ENCODE measurements around the gene LYPLAL1.

Gene LYPLAL1

GRCh38 chr1:219152751-219153150 lies 20.9 kb upstream of the LYPLAL1 start:
- peaks cover 24% of the 10 kb centered on the region for H3K4me1 Mint-ChIP-seq
- H3K4me3 Mint-ChIP-seq: no peak overlapping the region
- H3K9me3 Mint-ChIP-seq: no peaks in the 10 kb centered on the region
- H3K36me3 Mint-ChIP-seq (ENCODE audit: low read depth): no peaks in the 10 kb centered on the region
- TF ChIP-seq CTCF (IDR thresholded peaks at IDR 0.05; ENCODE audit: unreplicated experiment in 3 of 3): no peak
- no peak overlapping the region for H3K27ac Mint-ChIP-seq
- no peaks in the 10 kb centered on the region for H3K27me3 Mint-ChIP-seq (ENCODE audit: low read depth)

- Mint-ChIP-seq H3K27me3 (ENCODE audit: low read depth) (no peaks in the 10 kb centered on the region), H3K27ac (no peak overlapping the region), H3K36me3 (ENCODE audit: low read depth) (no peaks in the 10 kb centered on the region), H3K4me1 (peaks cover 24% of the 10 kb centered on the region), H3K4me3 (no peak overlapping the region), H3K9me3 (no peaks in the 10 kb centered on the region)
- TF ChIP-seq CTCF (IDR thresholded peaks at IDR 0.05; ENCODE audit: unreplicated experiment in 3 of 3): no peak
These were observed 20.0 kb upstream of the LYPLAL1 start for GRCh38 chr1:219153723-219154122.

- Mint-ChIP-seq H3K4me3 (no peak overlapping the region), H3K4me1 (peaks cover 12% of the 10 kb centered on the region), H3K27me3 (ENCODE audit: low read depth) (no peaks in the 10 kb centered on the region), H3K9me3 (no peaks in the 10 kb centered on the region), H3K36me3 (ENCODE audit: low read depth) (no peaks in the 10 kb centered on the region), H3K27ac (no peak overlapping the region)
- TF ChIP-seq CTCF (IDR thresholded peaks at IDR 0.05; ENCODE audit: unreplicated experiment in 3 of 3): no peak
These were observed 18.5 kb upstream of the LYPLAL1 start for GRCh38 chr1:219155135-219155534.

DNA sequence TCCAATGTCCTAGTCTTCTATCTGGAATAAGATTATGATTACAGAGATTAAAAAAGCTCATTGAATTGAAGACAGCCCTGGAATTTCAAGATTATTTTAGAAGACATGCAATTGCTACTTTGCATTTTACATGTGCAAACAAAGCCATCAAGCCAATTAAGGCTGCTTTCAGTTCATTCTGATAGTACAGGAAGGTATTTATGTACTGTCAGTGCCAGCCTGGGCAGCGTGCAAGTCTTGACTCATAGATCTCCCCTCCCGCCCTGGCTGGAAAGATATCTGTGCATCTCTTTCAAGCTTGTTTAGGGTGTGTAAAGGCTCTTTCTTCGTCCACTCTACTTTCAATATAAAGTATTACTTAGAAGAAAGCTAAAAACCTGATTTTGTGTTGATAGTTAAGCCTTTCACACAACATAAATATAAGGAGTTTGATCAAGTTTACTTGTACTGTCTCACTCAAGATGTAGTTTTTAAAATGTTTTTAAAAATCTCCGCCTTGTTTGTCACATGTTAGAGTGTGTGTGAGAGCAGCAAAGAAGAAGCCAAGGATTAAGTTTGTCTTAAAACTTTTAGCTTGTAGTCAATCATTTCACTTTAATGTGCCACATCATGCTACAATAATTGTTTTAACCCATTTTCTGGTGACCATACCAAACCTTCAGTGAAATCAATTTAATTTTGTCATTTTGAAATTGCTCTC lies 13.6 kb upstream of the LYPLAL1 start:
- Mint-ChIP-seq H3K9me3 (no peaks in the 10 kb centered on the region), H3K4me3 (no peak overlapping the region), H3K27ac (no peak overlapping the region), H3K36me3 (ENCODE audit: low read depth) (no peaks in the 10 kb centered on the region), H3K4me1 (peaks cover 9% of the 10 kb centered on the region), H3K27me3 (ENCODE audit: low read depth) (no peaks in the 10 kb centered on the region)
- TF ChIP-seq CTCF (IDR thresholded peaks at IDR 0.05; ENCODE audit: unreplicated experiment in 3 of 3): no peak

- peaks cover 9% of the 10 kb centered on the region for H3K4me1 Mint-ChIP-seq
- H3K4me3 Mint-ChIP-seq: no peak overlapping the region
- no peaks in the 10 kb centered on the region for H3K36me3 Mint-ChIP-seq (ENCODE audit: low read depth)
- H3K9me3 Mint-ChIP-seq: no peaks in the 10 kb centered on the region
- TF ChIP-seq CTCF (IDR thresholded peaks at IDR 0.05; ENCODE audit: unreplicated experiment in 3 of 3): no peak
- no peak overlapping the region for H3K27ac Mint-ChIP-seq
- H3K27me3 Mint-ChIP-seq (ENCODE audit: low read depth): no peaks in the 10 kb centered on the region
These were observed 12.7 kb upstream of the LYPLAL1 start for GRCh38 chr1:219160967-219161366.

DNA sequence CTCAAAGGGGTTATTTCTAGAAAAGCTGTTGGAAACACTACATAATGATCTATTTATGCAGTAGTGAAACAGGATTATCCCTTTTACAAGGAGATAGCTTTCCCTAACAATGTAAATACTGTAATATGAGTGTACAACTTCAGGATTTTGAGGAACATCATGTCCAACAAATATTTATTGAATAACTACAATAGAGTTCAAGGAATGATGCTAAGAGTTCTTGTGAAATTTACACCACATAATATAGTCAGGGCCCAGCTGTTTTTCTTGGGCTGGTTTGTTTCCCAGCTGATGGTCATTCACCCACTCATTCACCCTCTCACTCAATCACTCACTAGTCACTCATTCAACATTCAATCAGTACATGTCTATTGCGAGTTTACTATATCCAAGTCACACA lies 12.3 kb upstream of the LYPLAL1 start:
- no peaks in the 10 kb centered on the region for H3K9me3 Mint-ChIP-seq
- no peak for TF ChIP-seq CTCF (IDR thresholded peaks at IDR 0.05; ENCODE audit: unreplicated experiment in 3 of 3)
- no peak overlapping the region for H3K4me3 Mint-ChIP-seq
- no peaks in the 10 kb centered on the region for H3K27me3 Mint-ChIP-seq (ENCODE audit: low read depth)
- no peak overlapping the region for H3K27ac Mint-ChIP-seq
- H3K4me1 Mint-ChIP-seq: peaks cover 9% of the 10 kb centered on the region
- no peaks in the 10 kb centered on the region for H3K36me3 Mint-ChIP-seq (ENCODE audit: low read depth)
